Astrocyte (in vitro differentiated cells and primary cell): ENCODE results near the gene OMG.

Source experiments
- EZH2 ChIP-seq: IDR thresholded peaks from 2 replicates; pipeline ENCODE4 v1.6.1; 2012; ENCODE audit warnings: mild to moderate bottlenecking, low read length, inconsistent platforms; ENCODE audit not compliant: insufficient read depth
- TF ChIP-seq, protein P1 (sequence below): IDR thresholded peaks from 2 replicates; pipeline ENCODE4 v1.5.1; 2011; ENCODE audit warnings: low read depth, mild to moderate bottlenecking, inconsistent platforms, low read length, moderate library complexity; ENCODE audit not compliant: insufficient read depth

DNA sequence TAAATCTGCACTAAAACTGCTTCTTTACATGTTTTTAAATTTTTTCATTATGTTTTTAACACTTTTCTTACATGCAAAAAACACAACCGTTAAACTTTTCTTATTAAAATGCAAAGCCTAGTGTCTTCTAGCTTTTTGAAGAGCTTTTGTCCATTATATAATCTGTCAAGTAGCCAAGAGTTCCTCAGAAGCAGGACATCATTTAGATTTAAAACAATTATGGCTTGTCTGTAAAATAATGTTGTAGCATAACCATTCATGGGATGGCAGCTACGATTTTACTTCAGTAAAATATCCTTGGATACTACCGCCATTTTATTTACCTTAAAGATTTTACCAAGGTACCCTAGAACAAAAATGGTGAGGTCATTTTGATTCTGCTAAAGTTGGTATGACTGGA, 2.8 kb downstream of the OMG start:
- TF ChIP-seq EZH2 = no peak
- TF ChIP-seq, protein P1, sequence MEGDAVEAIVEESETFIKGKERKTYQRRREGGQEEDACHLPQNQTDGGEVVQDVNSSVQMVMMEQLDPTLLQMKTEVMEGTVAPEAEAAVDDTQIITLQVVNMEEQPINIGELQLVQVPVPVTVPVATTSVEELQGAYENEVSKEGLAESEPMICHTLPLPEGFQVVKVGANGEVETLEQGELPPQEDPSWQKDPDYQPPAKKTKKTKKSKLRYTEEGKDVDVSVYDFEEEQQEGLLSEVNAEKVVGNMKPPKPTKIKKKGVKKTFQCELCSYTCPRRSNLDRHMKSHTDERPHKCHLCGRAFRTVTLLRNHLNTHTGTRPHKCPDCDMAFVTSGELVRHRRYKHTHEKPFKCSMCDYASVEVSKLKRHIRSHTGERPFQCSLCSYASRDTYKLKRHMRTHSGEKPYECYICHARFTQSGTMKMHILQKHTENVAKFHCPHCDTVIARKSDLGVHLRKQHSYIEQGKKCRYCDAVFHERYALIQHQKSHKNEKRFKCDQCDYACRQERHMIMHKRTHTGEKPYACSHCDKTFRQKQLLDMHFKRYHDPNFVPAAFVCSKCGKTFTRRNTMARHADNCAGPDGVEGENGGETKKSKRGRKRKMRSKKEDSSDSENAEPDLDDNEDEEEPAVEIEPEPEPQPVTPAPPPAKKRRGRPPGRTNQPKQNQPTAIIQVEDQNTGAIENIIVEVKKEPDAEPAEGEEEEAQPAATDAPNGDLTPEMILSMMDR = no peak
